Coronary artery (tissue), 2 donors: ENCODE measurements around the gene OR5H14.

Experiments used
- DNase-seq: peaks from one replicate; pipeline ENCODE4 v3.0.0-alpha.2; 2017; ENCODE audit warnings: low spot score
- H3K27ac ChIP-seq, 2 donors: fragments of 200-600 bp; sonication (generic); one replicate each; pipeline ENCODE4 v1.5.1; 2016 to 2019
- H3K4me3 ChIP-seq: fragments of 200-600 bp; sonication (generic); 2 replicates; pipeline ENCODE4 v1.5.1; 2016; ENCODE audit warnings: mild to moderate bottlenecking, moderate library complexity
- TF ChIP-seq, protein P1 (sequence below): fragments of 200-600 bp; sonication (generic); IDR thresholded peaks from one replicate; pipeline ENCODE4 v1.5.1; 2019; ENCODE audit warnings: antibody characterized with exemption

Gene OR5H14

DNA sequence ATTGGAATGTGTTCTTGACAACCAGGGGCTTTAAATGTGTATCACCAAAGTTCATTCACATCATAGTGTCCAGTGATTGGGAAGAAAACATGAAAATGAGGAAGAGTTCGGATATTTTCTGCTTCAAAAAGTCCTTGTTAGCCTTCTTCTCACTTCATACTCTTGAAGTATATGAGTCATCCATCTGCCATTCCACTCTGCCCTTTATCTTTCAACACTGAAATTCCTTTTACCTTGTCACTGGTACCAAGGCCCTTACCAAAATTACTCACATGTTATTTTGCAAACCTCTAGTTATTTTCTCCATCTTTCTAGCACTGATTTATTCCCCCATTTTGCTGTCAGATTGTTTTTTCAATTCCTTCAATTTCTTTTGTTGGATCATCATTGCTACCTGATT lies 51.7 kb downstream of the OR5H14 start:
- no peak for DNase-seq
- no peak overlapping the region for H3K4me3 ChIP-seq
- no peak overlapping the region for H3K27ac ChIP-seq
- TF ChIP-seq, protein P1, sequence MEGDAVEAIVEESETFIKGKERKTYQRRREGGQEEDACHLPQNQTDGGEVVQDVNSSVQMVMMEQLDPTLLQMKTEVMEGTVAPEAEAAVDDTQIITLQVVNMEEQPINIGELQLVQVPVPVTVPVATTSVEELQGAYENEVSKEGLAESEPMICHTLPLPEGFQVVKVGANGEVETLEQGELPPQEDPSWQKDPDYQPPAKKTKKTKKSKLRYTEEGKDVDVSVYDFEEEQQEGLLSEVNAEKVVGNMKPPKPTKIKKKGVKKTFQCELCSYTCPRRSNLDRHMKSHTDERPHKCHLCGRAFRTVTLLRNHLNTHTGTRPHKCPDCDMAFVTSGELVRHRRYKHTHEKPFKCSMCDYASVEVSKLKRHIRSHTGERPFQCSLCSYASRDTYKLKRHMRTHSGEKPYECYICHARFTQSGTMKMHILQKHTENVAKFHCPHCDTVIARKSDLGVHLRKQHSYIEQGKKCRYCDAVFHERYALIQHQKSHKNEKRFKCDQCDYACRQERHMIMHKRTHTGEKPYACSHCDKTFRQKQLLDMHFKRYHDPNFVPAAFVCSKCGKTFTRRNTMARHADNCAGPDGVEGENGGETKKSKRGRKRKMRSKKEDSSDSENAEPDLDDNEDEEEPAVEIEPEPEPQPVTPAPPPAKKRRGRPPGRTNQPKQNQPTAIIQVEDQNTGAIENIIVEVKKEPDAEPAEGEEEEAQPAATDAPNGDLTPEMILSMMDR: no peak
